Erythroblast (primary cell): Measurements from ENCODE around the gene EZH2.

Source experiments
- GATA1 ChIP-seq: IDR thresholded peaks from 2 replicates; pipeline ENCODE4 v1.6.1; 2011; ENCODE audit warnings: low read depth, mild to moderate bottlenecking, control low read depth, low read length, moderate library complexity
- POLR2A ChIP-seq: IDR thresholded peaks from 2 replicates; pipeline ENCODE4 v1.6.1; 2011; ENCODE audit warnings: mild to moderate bottlenecking, low read length

- TF ChIP-seq POLR2A (no peak), GATA1 (no peak)
Measured at GRCh38 chr7:148868378-148868674, 15.8 kb downstream of the EZH2 start.
